EH (cell line): ENCODE results near the gene APC2.
A peak's percentile ranks its signal among the peaks of the same experiment; 100 is the strongest.

ENCODE experiments used
- DNase-seq: peaks from one replicate; pipeline ENCODE4 v3.0.0-alpha.2; 2015; ENCODE audit warnings: low read depth

APC2 gene

GRCh38 chr19:1430246-1430645 lies 19.7 kb upstream of the APC2 start:
- DNase-seq = no peak

GRCh38 chr19:1431759-1432506 lies 18.0 kb upstream of the APC2 start:
- DNase-seq = no peak

- DNase-seq = no peak
These were observed 17.4 kb upstream of the APC2 start for GRCh38 chr19:1432507-1432887.

- no peak for DNase-seq
These were observed 16.5 kb upstream of the APC2 start for GRCh38 chr19:1433119-1434039.

- DNase-seq = no peak
These were observed 15.9 kb upstream of the APC2 start for GRCh38 chr19:1434040-1434366.

GRCh38 chr19:1434577-1435060 lies 15.3 kb upstream of the APC2 start:
- DNase-seq = no peak

GRCh38 chr19:1435378-1435989 lies 14.4 kb upstream of the APC2 start:
- DNase-seq = no peak

GRCh38 chr19:1437609-1438008 lies 12.3 kb upstream of the APC2 start:
- no peak for DNase-seq

- peak; percentile 91 for DNase-seq
These were observed 11.6 kb upstream of the APC2 start, which contains the start of gene RPS15 for GRCh38 chr19:1438035-1438932. Gene RPS15, plus strand, starts transcription at chr19:1438396. Its CDS starts 30 bp downstream, at chr19:1438426.

GRCh38 chr19:1438933-1439354 lies 11.0 kb upstream of the APC2 start:
- no peak for DNase-seq

- DNase-seq = peak; percentile 50
These were observed 10.2 kb upstream of the APC2 start for GRCh38 chr19:1439525-1440417.

- DNase-seq = no peak
These were observed 9.5 kb upstream of the APC2 start for GRCh38 chr19:1440418-1440801.

- DNase-seq = no peak
These were observed 8.9 kb upstream of the APC2 start for GRCh38 chr19:1441022-1441426.

- no peak for DNase-seq
These were observed 8.1 kb upstream of the APC2 start for GRCh38 chr19:1441677-1442438.

GRCh38 chr19:1445185-1445931 lies 4.6 kb upstream of the APC2 start:
- DNase-seq = peak; percentile 63

- DNase-seq = no peak
These were observed 3.8 kb upstream of the APC2 start for GRCh38 chr19:1445932-1446712.

- DNase-seq = no peak
These were observed 3.0 kb upstream of the APC2 start for GRCh38 chr19:1446713-1447481.
